Measurements from ENCODE around the gene NDUFC2.

NDUFC2 gene

GRCh38 chr11:78027759-78028158 is 51.9 kb downstream of the NDUFC2 start:
- TF ChIP-seq, protein P1, sequence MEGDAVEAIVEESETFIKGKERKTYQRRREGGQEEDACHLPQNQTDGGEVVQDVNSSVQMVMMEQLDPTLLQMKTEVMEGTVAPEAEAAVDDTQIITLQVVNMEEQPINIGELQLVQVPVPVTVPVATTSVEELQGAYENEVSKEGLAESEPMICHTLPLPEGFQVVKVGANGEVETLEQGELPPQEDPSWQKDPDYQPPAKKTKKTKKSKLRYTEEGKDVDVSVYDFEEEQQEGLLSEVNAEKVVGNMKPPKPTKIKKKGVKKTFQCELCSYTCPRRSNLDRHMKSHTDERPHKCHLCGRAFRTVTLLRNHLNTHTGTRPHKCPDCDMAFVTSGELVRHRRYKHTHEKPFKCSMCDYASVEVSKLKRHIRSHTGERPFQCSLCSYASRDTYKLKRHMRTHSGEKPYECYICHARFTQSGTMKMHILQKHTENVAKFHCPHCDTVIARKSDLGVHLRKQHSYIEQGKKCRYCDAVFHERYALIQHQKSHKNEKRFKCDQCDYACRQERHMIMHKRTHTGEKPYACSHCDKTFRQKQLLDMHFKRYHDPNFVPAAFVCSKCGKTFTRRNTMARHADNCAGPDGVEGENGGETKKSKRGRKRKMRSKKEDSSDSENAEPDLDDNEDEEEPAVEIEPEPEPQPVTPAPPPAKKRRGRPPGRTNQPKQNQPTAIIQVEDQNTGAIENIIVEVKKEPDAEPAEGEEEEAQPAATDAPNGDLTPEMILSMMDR (IDR thresholded peaks at IDR 0.05; ENCODE audit: borderline replicate concordance, insufficient read depth, low read depth, low read length) = no peak
- H3K4me3 ChIP-seq (ENCODE audit: low read depth, low read length) = no peak overlapping the region

DNA sequence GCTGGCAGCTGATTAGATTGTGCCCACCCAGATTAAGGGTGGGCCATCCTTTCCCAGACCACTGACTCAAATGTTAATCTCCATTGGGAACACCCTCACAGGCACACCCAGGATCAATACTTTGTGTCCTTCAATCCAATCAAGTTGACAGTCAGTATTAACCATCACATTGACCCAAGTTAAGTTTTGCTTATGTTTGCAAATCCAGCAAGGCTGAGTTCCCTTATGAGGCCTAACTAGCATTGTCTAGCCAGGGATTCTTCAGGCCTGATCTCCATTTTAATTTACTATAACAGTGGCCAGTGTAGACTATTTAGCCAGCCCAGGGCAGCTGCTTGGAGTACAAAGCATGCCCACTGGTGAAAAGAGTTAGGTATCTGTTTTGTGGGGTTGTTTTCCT is 54.3 kb downstream of the NDUFC2 start:
- TF ChIP-seq, protein P1 (IDR thresholded peaks at IDR 0.05; ENCODE audit: borderline replicate concordance, insufficient read depth, low read depth, low read length) = no peak

DNA sequence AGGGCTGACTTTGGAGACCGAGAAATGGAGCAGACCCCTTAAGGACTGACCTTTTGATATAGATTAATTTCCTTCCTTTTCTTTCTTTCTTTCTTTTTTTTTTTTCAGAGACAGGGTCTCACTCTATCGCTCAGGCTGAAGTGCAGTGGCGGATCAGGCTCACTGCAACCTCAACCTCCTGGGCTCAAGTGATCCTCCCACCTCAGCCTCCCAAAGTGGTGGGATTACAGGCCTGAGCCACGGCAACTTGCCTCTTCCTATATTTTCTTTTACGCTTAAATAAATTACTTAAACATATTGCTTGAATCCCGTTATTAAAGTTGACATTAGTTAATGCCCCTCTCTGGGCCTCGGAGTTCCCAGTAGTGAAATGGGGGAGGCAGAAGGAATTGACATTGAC is 56.2 kb downstream of the NDUFC2 start:
- TF ChIP-seq, protein P1 (IDR thresholded peaks at IDR 0.05; ENCODE audit: borderline replicate concordance, insufficient read depth, low read depth, low read length) = no peak
- no peak overlapping the region for H3K4me3 ChIP-seq (ENCODE audit: low read depth, low read length)

More for the DNA sequence above, 54.3 kb downstream of the NDUFC2 start:
- no peak overlapping the region for H3K4me3 ChIP-seq (ENCODE audit: low read depth, low read length)

- no peak within 1 kb of the TSS for H3K4me3 ChIP-seq (ENCODE audit: low read depth, low read length)
- TF ChIP-seq, protein P1 (IDR thresholded peaks at IDR 0.05; ENCODE audit: borderline replicate concordance, insufficient read depth, low read depth, low read length) = no peak
Measured at GRCh38 chr11:78022397-78023396, 57.0 kb downstream of the NDUFC2 start, which contains the start of gene KCTD14. Gene KCTD14, minus strand, starts transcription at chr11:78023276. Its CDS starts 27 bp downstream, at chr11:78023249.

DNA sequence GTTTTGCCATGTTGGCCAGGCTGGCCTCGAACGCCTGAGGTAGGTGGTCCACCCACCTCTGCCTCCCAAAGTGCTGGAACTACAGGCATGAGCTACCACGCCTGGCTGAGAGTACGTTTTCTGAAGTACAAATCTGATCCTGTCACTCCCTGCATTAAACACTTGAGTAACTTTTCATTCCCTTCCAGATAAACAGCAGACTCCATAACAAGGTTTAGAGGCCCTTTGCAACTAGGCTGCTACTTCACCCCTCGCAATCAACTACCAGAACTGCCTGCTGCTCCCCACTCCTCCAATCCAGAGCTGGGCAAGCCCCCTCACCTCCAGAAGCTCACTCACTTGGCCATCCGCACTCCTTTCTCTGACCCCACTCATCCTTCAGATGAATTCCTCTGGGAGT is 58.1 kb downstream of the NDUFC2 start:
- TF ChIP-seq, protein P1 (IDR thresholded peaks at IDR 0.05; ENCODE audit: borderline replicate concordance, insufficient read depth, low read depth, low read length) = no peak
- H3K4me3 ChIP-seq (ENCODE audit: low read depth, low read length) = no peak overlapping the region

GRCh38 chr11:78020246-78020645 is 59.4 kb downstream of the NDUFC2 start:
- H3K4me3 ChIP-seq (ENCODE audit: low read depth, low read length) = no peak overlapping the region
- TF ChIP-seq, protein P1 (IDR thresholded peaks at IDR 0.05; ENCODE audit: borderline replicate concordance, insufficient read depth, low read depth, low read length) = no peak

GRCh38 chr11:78019808-78020207 is 59.9 kb downstream of the NDUFC2 start:
- H3K4me3 ChIP-seq (ENCODE audit: low read depth, low read length) = no peak overlapping the region
- TF ChIP-seq, protein P1 (IDR thresholded peaks at IDR 0.05; ENCODE audit: borderline replicate concordance, insufficient read depth, low read depth, low read length) = no peak

Measured in GM12875 (cell line).